GM12892 (cell line): ENCODE results near the gene RTKN.
A peak's percentile ranks its signal among the peaks of the same experiment; 100 is the strongest.
"Not testable (repeated sequence)": the region's sequence is repeated elsewhere in the genome, so short reads cannot be mapped to it uniquely, and the experiment has no call there.

Source experiments
- DNase-seq: peaks from one replicate; pipeline ENCODE4 v3.0.0; 2011; ENCODE audit not compliant: insufficient read length
- FAIRE-seq: peaks from 2 replicates; lab custom pipeline; 2011; peaks lifted over from hg19 to GRCh38; lab: Jason Lieb, UNC
- POLR2A ChIP-seq: IDR thresholded peaks from 2 replicates; pipeline ENCODE4 v1.6.1; 2011; ENCODE audit warnings: low read depth, low read length, control low read depth
- POLR2AphosphoS5 ChIP-seq: IDR thresholded peaks from 2 replicates; pipeline ENCODE4 v1.6.1; 2011; ENCODE audit warnings: low read depth, low read length, control low read depth
- TAF1 ChIP-seq: IDR thresholded peaks from 2 replicates; pipeline ENCODE4 v1.6.1; 2011; ENCODE audit warnings: low read depth, mild to moderate bottlenecking, control low read depth, low read length, borderline replicate concordance

The RTKN gene

GRCh38 chr2:74458132-74458937, 16.6 kb upstream of the RTKN start, which contains the start of gene WBP1:
TSS of gene WBP1 (plus strand) at chr2:74458438. CDS start at chr2:74458603, 165 bp downstream.
- peak; percentile 49; the same call in 1 of the 2 replicates for TF ChIP-seq POLR2A
- 0 out of 2 replicates have a peak, but pooled peaks have one; percentile 47 for TF ChIP-seq TAF1
- 0 out of 2 replicates have a peak, but pooled peaks have one; percentile 33 for TF ChIP-seq POLR2AphosphoS5
- FAIRE-seq = peak; percentile 97

DNA sequence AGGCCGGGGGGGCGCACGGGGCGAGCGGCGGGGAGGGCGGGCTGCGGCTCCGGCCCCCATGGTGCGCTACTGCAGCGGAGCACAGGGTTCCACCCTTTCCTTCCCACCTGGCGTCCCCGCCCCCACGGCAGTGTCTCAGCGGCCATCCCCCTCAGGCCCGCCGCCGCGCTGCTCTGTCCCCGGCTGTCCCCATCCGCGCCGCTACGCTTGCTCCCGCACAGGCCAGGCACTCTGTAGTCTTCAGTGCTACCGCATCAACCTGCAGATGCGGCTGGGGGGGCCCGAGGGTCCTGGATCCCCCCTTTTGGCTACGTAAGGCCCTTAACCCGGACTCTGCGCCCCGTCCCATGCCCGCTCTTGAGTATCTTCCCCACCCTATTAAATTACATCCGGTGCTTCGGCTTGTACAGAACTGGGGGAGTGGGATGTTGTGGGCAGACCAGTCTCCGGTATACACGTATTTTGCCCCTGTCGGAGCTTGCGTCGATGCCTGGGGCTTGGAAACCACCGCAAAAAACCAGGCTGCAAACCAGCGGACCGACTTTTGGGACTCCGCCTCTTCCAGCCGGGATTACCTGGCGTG, 15.9 kb upstream of the RTKN start:
- TF ChIP-seq POLR2A (peak; percentile 75), TAF1 (no peak)
- peak; percentile 55 for DNase-seq
- FAIRE-seq = peak; percentile 89

More at GRCh38 chr2:74458132-74458937, 16.6 kb upstream of the RTKN start, which contains the start of gene WBP1:
- DNase-seq = peak; percentile 88

- DNase-seq (no peak), FAIRE-seq (no peak)
- TF ChIP-seq TAF1 (no peak), POLR2A (no peak; the same call in 1 of the 2 replicates), POLR2AphosphoS5 (no peak; the same call in 1 of the 2 replicates)
Observed at GRCh38 chr2:74457129-74457548, 15.4 kb upstream of the RTKN start.

DNA sequence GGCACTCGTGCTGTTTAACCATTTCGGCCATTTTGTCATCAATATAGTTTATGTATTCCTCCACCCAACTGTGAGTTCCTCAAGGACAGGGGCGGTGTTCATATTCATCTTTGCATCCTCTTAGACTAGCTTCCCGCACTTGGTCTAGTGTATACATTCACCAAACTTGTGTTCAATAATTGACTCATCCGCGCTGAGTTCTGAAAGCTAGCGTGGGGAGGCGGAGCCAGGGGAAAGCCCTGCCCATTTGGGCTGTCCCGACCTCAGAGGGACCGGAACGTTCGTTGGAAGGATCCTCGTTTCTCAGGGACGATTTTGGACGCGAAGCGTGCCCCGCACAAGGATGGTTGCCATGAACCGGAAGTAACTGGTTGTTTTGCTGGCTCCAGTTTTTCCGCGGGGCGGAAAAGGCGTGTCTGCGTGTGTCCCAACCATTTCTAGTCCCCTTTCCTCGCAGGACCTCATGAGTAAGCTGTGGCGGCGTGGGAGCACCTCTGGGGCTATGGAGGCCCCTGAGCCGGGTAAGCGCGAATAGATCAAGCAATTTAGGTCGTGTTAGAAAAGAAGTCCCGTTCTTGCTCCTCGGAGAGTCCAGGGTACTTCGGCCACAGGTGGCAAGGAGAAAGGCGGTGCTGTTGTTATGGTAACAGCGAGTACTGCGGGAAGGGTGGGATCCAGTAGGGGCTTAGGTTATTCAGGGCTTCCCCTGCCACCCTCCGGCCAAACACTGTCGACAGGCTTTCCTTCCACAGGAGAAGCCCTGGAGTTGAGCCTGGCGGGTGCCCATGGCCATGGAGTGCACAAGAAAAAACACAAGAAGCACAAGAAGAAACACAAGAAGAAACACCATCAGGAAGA, 13.1 kb upstream of the RTKN start, which contains the start of gene INO80B:
TSS of gene INO80B (plus strand) at position 434 of the 858 bp plus-strand sequence. CDS start at position 464, 30 bp downstream.
- DNase-seq (peak; percentile 63), FAIRE-seq (peak; percentile 99)
- 0 out of 2 replicates have a peak, but pooled peaks have one; percentile 35 for TF ChIP-seq POLR2A
- 0 out of 2 replicates have a peak, but pooled peaks have one; percentile 9 for TF ChIP-seq TAF1
- peak; percentile 42; the same call in 1 of the 2 replicates for TF ChIP-seq POLR2AphosphoS5

DNA sequence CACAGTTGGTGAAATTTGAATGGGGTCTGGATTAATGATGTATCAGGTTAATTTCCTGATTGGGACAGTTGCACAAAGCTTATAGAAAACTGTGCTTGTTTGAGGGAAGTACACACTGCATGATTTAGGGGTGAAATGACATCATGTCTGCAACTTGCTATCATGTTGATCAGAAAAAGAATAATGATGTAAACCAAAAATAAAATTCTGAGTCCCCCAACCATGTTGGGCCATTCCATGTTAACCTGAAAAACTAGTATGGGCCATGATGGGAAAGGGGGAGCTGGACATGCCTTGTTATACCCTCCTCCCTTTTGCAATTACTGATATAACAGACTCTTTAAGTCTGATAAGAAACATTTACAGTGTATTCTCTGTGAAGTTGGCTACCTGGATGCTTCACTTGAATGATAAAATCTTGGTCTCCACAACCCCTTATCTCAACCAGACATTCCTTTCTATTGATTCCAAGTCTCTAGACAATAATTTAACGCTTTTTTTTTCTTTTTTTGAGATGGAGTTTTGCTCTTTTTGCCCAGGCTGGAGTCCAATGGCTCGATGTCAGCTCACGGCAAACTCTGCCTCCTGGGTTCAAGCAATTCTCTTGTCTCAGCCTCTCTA, 8.9 kb upstream of the RTKN start:
- no peak for FAIRE-seq
- no peak for DNase-seq
- no peak for TF ChIP-seq POLR2A
- TF ChIP-seq TAF1 = no peak
- TF ChIP-seq POLR2AphosphoS5 = no peak

DNA sequence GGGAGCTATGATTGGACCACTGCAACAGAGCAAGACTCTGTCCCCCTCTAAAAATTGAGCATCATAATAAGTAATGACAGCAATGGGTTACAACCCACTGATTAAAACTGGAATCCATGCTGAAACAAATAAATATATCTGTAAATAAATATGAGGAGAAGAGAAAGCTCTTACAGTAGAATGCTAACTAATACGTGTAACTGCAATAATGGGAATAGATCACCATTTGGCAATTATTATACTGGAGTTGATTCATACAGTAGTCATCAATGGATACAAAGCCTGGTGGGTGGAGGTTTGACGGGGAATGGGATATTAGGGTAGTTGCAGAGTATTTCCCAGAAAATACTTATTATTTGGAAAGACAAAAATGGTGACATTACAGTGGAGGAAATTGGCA, 7.0 kb upstream of the RTKN start:
- TF ChIP-seq POLR2A (no peak), POLR2AphosphoS5 (no peak), TAF1 (no peak)
- FAIRE-seq = no peak
- no peak for DNase-seq

DNA sequence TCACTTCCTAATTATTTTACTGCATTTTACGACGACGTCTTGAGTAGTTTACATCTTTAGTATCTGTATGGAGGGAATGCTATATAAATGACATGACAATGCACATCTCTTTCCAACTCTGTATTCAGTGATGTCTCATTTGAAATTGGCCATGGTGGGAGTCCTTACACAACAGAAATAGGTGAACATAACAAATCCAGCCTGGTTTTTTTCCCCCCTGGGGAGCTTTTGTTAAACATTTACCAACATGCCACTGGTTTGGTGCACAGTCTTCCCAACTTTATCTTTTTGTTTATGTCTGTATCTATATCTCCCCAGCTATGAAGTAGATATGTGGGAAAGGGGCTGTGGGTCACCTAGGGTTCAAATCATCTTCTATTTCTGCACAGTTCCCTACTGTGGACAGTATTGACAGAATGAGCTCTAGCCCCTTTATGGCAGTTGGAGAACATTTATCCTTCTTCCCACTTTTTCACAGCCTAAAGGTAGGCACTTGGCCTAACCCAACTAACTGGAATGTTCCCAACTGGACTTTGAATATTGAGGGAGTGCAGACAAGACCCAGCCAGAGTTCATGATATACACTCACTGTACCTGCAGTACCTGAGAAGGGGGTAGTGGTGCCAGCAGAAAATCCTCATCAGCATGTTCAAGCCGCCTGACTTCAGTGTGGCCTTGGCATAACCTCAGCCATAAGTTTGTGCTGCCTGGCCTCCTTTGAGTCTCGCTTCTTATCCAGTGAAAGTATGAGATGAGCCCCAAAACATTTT, 5.7 kb upstream of the RTKN start:
- TF ChIP-seq TAF1 (no peak), POLR2AphosphoS5 (no peak), POLR2A (no peak)
- FAIRE-seq (no peak), DNase-seq (no peak)

DNA sequence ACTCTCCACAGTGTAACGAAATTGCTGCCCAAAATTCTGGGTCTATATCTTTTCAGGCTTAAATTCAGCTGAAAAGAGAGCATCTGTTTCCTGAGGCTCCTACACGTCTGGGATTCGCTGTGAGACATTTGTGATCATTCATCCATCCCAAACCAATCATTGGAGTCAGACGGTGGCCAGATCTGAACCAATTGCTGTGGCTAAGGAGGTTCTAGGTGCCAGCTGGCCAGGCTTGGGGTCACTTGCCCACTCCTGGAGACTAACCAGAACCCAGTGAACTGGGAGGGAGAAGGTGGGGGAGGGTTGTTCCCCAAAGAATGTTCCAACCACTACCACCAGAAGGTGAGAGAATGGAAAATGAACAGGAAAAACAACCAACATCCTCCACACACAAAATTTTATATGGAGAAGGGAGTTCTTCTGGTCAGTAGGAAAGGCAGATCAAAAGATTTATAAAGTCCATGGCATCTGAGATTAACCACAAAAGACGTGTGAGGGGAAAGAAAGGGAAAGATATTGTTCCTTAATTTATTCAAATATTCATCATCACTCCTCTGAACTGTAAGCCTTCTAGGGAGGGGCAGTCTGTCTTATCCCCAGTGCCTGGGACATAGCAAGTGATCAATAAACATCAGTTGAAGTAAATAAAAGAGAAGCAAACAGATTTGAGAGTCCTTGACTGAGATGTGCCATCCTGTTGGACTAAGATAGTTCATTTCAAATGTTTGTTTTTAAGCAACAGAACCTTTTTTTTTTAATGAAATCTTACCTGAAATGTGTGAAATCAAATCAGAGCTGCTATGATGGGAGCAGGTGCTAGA, 3.0 kb upstream of the RTKN start:
- TF ChIP-seq POLR2A = no peak
- no peak for TF ChIP-seq POLR2AphosphoS5
- TF ChIP-seq TAF1 = no peak
- DNase-seq = no peak

GRCh38 chr2:74442483-74443297, 953 bp upstream of the RTKN start:
- not testable (repeated sequence) for DNase-seq, FAIRE-seq

More for the DNA sequence above, 3.0 kb upstream of the RTKN start:
- FAIRE-seq = no peak
